HEK293 (cell line): ENCODE data around the gene SH3D19.

Source experiments
- CTCF ChIA-PET: fragments of 350-600 bp; formaldehyde crosslinking; extraction: SDS; loops from one replicate; lab custom pipeline; 2021; ENCODE audit warnings: antibody characterized with exemption; lab: Yijun Ruan, JAX
- POLR2A ChIA-PET: fragments of 300-600 bp; formaldehyde crosslinking; extraction: SDS; loops from one replicate; lab custom pipeline; 2020; ENCODE audit warnings: antibody characterized with exemption, inconsistent platforms; lab: Yijun Ruan, JAX
- H3K27ac ChIP-seq: fragments of 200-500 bp; sonication (Bioruptor generic); 2 replicates; pipeline ENCODE4 v1.5.1; 2014; ENCODE audit warnings: low read depth, low read length, control low read depth, inconsistent platforms; ENCODE audit errors: extremely low read depth
- H3K36me3 ChIP-seq, 2 experiments: fragments of 200-500 bp in 1 of 2; sonication (Bioruptor generic) in 1 of 2; 1 replicate in 1 of 2; 2 replicates in 1 of 2; pipeline ENCODE4 v1.5.1; 2014 to 2017; ENCODE audit warnings: inconsistent platforms in 2 of 2, low read length in 2 of 2; ENCODE audit not compliant: control insufficient read depth in 2 of 2, insufficient read depth in 1 of 2
- H3K4me1 ChIP-seq: fragments of 200-500 bp; sonication (Bioruptor generic); 2 replicates; pipeline ENCODE4 v1.5.1; 2014; ENCODE audit warnings: mild to moderate bottlenecking, low read length, inconsistent platforms; ENCODE audit not compliant: control insufficient read depth, insufficient read depth
- H3K4me3 ChIP-seq: 2 replicates; pipeline ENCODE4 v1.5.1; 2011; ENCODE audit warnings: low read depth, mild to moderate bottlenecking, control low read depth, low read length, moderate library complexity
- H3K9me3 ChIP-seq: fragments of 200-500 bp; sonication (Bioruptor generic); 2 replicates; pipeline ENCODE4 v1.5.1; 2014; ENCODE audit warnings: low read depth, low read length, inconsistent platforms; ENCODE audit not compliant: control insufficient read depth, insufficient read depth
- HOXC10 ChIP-seq: sonication (generic); formaldehyde crosslinking; IDR thresholded peaks from 2 replicates; pipeline ENCODE4 v1.8.1; 2023; ENCODE audit warnings: mild to moderate bottlenecking, missing genetic modification reagents
- HOXD13 ChIP-seq: sonication (generic); formaldehyde crosslinking; IDR thresholded peaks from 2 replicates; pipeline ENCODE4 v1.8.0; 2022; ENCODE audit warnings: missing genetic modification reagents, borderline replicate concordance
- KLF16 ChIP-seq: fragments of 450-650 bp; formaldehyde crosslinking; IDR thresholded peaks from 2 replicates; pipeline ENCODE4 v1.5.1; 2017; ENCODE audit warnings: missing biosample characterization, missing genetic modification characterization
- TCF7L2 ChIP-seq: IDR thresholded peaks from 2 replicates; pipeline ENCODE4 v1.6.1; 2011; ENCODE audit warnings: low read depth, mild to moderate bottlenecking, inconsistent platforms, low read length, moderate library complexity, borderline replicate concordance
- YY1 ChIP-seq: fragments of 450-650 bp; formaldehyde crosslinking; IDR thresholded peaks from 2 replicates; pipeline ENCODE4 v1.5.1; 2018; ENCODE audit warnings: missing biosample characterization, missing genetic modification characterization
- ZBTB1 ChIP-seq: fragments of 450-650 bp; formaldehyde crosslinking; IDR thresholded peaks from 2 replicates; pipeline ENCODE4 v1.5.1; 2016; ENCODE audit warnings: missing biosample characterization, missing genetic modification characterization
- ZBTB20 ChIP-seq: fragments of 450-650 bp; formaldehyde crosslinking; IDR thresholded peaks from 2 replicates; pipeline ENCODE4 v1.5.1; 2016; ENCODE audit warnings: missing biosample characterization, missing genetic modification characterization
- ZBTB8A ChIP-seq: fragments of 450-650 bp; formaldehyde crosslinking; IDR thresholded peaks from 2 replicates; pipeline ENCODE4 v1.5.1; 2016; ENCODE audit warnings: missing biosample characterization, missing genetic modification characterization
- ZFP37 ChIP-seq: fragments of 450-650 bp; formaldehyde crosslinking; IDR thresholded peaks from 2 replicates; pipeline ENCODE4 v1.5.1; 2016; ENCODE audit warnings: missing biosample characterization, missing genetic modification characterization
- ZNF10 ChIP-seq: fragments of 450-650 bp; formaldehyde crosslinking; IDR thresholded peaks from 2 replicates; pipeline ENCODE4 v1.5.1; 2017; ENCODE audit warnings: missing biosample characterization, missing genetic modification characterization
- ZNF138 ChIP-seq: fragments of 450-650 bp; formaldehyde crosslinking; IDR thresholded peaks from 2 replicates; pipeline ENCODE4 v1.5.1; 2016; ENCODE audit warnings: missing biosample characterization, missing genetic modification characterization, borderline replicate concordance
- ZNF19 ChIP-seq: fragments of 450-650 bp; formaldehyde crosslinking; IDR thresholded peaks from 2 replicates; pipeline ENCODE4; 2016; ENCODE audit warnings: missing biosample characterization, missing genetic modification characterization, low read depth
- ZNF2 ChIP-seq: fragments of 450-650 bp; formaldehyde crosslinking; IDR thresholded peaks from 2 replicates; pipeline ENCODE4 v1.5.1; 2016; ENCODE audit warnings: missing biosample characterization, missing genetic modification characterization
- ZNF211 ChIP-seq: fragments of 450-650 bp; formaldehyde crosslinking; IDR thresholded peaks from 2 replicates; pipeline ENCODE4 v1.5.1; 2016; ENCODE audit warnings: low read depth, missing biosample characterization, missing genetic modification characterization
- ZNF350 ChIP-seq: fragments of 450-650 bp; formaldehyde crosslinking; IDR thresholded peaks from 2 replicates; pipeline ENCODE4 v1.5.0; 2017; ENCODE audit warnings: missing biosample characterization, mild to moderate bottlenecking, missing genetic modification characterization
- ZNF362 ChIP-seq: fragments of 450-650 bp; formaldehyde crosslinking; IDR thresholded peaks from 2 replicates; pipeline ENCODE4 v1.5.1; 2016; ENCODE audit warnings: missing biosample characterization, missing genetic modification characterization
- ZNF404 ChIP-seq: fragments of 450-650 bp; formaldehyde crosslinking; IDR thresholded peaks from 2 replicates; pipeline ENCODE4 v1.5.1; 2017; ENCODE audit warnings: missing biosample characterization, missing genetic modification characterization
- ZNF473 ChIP-seq: fragments of 450-650 bp; formaldehyde crosslinking; IDR thresholded peaks from 2 replicates; pipeline ENCODE4 v1.5.1; 2017; ENCODE audit warnings: missing biosample characterization, missing genetic modification characterization
- ZNF544 ChIP-seq: fragments of 450-650 bp; formaldehyde crosslinking; IDR thresholded peaks from 2 replicates; pipeline ENCODE4 v1.5.0; 2017; ENCODE audit warnings: missing biosample characterization, missing genetic modification characterization
- ZNF580 ChIP-seq: fragments of 450-650 bp; formaldehyde crosslinking; IDR thresholded peaks from 2 replicates; pipeline ENCODE4 v1.5.1; 2016; ENCODE audit warnings: missing biosample characterization, missing genetic modification characterization
- ZNF623 ChIP-seq: fragments of 450-650 bp; formaldehyde crosslinking; IDR thresholded peaks from 2 replicates; pipeline ENCODE4 v1.5.1; 2016; ENCODE audit warnings: missing biosample characterization, missing genetic modification characterization
- ZNF768 ChIP-seq: fragments of 450-650 bp; formaldehyde crosslinking; IDR thresholded peaks from 2 replicates; pipeline ENCODE4 v1.5.1; 2018; ENCODE audit warnings: missing biosample characterization, mild to moderate bottlenecking, missing genetic modification characterization
- ZNF792 ChIP-seq: fragments of 450-650 bp; formaldehyde crosslinking; IDR thresholded peaks from 2 replicates; pipeline ENCODE4 v1.5.1; 2016; ENCODE audit warnings: missing biosample characterization, missing genetic modification characterization
- ZNF837 ChIP-seq: fragments of 450-650 bp; formaldehyde crosslinking; IDR thresholded peaks from 2 replicates; pipeline ENCODE4 v1.5.1; 2016; ENCODE audit warnings: missing biosample characterization, missing genetic modification characterization
- TF ChIP-seq, protein P1 (sequence below): fragments of 450-650 bp; formaldehyde crosslinking; IDR thresholded peaks from 2 replicates; pipeline ENCODE4 v1.5.1; 2016; ENCODE audit warnings: missing biosample characterization, missing genetic modification characterization
- TF ChIP-seq, protein P2 (sequence below): fragments of 450-650 bp; formaldehyde crosslinking; IDR thresholded peaks from 2 replicates; pipeline ENCODE4 v1.5.1; 2017; ENCODE audit warnings: missing biosample characterization, missing genetic modification characterization

Gene SH3D19

GRCh38 chr4:151175233-151175632, 150.2 kb downstream of the SH3D19 start:
- no peaks in the 10 kb centered on the region for H3K9me3 ChIP-seq
- H3K36me3 ChIP-seq: peaks cover 0 to 36% of the 10 kb centered on the region in 2 experiments; a peak in 1 of 3 replicates
- CTCF ChIA-PET: no interaction called here
- POLR2A ChIA-PET: no interaction called here
- no peak overlapping the region for H3K27ac ChIP-seq
- no peak overlapping the region for H3K4me3 ChIP-seq
- no peaks in the 10 kb centered on the region for H3K4me1 ChIP-seq
- TF ChIP-seq ZNF473 (no peak), TCF7L2 (no peak), ZNF404 (tag by site-specific recombination) (no peak), ZNF362 (tag by site-specific recombination) (no peak), ZNF768 (tag by site-specific recombination) (no peak), ZNF792 (tag by site-specific recombination) (no peak), ZNF544 (no peak), ZFP37 (tag by site-specific recombination) (no peak), ZNF19 (tag by site-specific recombination) (no peak)

- peaks cover 0 to 36% of the 10 kb centered on the region in 2 experiments; a peak in 1 of 3 replicates for H3K36me3 ChIP-seq
- no peak overlapping the region for H3K4me3 ChIP-seq
- no peaks in the 10 kb centered on the region for H3K9me3 ChIP-seq
- H3K27ac ChIP-seq: no peak overlapping the region
- ChIA-PET CTCF (no interaction called here), POLR2A (no interaction called here)
- TF ChIP-seq, protein P1, sequence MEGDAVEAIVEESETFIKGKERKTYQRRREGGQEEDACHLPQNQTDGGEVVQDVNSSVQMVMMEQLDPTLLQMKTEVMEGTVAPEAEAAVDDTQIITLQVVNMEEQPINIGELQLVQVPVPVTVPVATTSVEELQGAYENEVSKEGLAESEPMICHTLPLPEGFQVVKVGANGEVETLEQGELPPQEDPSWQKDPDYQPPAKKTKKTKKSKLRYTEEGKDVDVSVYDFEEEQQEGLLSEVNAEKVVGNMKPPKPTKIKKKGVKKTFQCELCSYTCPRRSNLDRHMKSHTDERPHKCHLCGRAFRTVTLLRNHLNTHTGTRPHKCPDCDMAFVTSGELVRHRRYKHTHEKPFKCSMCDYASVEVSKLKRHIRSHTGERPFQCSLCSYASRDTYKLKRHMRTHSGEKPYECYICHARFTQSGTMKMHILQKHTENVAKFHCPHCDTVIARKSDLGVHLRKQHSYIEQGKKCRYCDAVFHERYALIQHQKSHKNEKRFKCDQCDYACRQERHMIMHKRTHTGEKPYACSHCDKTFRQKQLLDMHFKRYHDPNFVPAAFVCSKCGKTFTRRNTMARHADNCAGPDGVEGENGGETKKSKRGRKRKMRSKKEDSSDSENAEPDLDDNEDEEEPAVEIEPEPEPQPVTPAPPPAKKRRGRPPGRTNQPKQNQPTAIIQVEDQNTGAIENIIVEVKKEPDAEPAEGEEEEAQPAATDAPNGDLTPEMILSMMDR (tag by site-specific recombination): no peak
- TF ChIP-seq ZNF10 (tag by site-specific recombination) (no peak), ZNF211 (no peak), ZNF623 (no peak), YY1 (tag by site-specific recombination) (no peak), HOXD13 (CRISPR knock-in tag) (no peak), ZBTB1 (tag by site-specific recombination) (no peak), ZNF580 (tag by site-specific recombination) (no peak), ZNF138 (no peak), ZBTB20 (tag by site-specific recombination) (no peak), ZBTB8A (tag by site-specific recombination) (no peak), HOXC10 (CRISPR knock-in tag) (no peak), ZNF837 (tag by site-specific recombination) (no peak), ZNF350 (tag by site-specific recombination) (no peak), KLF16 (tag by site-specific recombination) (no peak), ZNF2 (tag by site-specific recombination) (no peak)
- TF ChIP-seq, protein P2, sequence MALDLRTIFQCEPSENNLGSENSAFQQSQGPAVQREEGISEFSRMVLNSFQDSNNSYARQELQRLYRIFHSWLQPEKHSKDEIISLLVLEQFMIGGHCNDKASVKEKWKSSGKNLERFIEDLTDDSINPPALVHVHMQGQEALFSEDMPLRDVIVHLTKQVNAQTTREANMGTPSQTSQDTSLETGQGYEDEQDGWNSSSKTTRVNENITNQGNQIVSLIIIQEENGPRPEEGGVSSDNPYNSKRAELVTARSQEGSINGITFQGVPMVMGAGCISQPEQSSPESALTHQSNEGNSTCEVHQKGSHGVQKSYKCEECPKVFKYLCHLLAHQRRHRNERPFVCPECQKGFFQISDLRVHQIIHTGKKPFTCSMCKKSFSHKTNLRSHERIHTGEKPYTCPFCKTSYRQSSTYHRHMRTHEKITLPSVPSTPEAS: no peak
- no peaks in the 10 kb centered on the region for H3K4me1 ChIP-seq
Measured at GRCh38 chr4:151174784-151175183, 150.6 kb downstream of the SH3D19 start.
